Measurements from ENCODE around the gene CATSPER4.

- no peak for TF ChIP-seq CTCF (IDR thresholded peaks at IDR 0.05)
- TF ChIP-seq POLR2A (IDR thresholded peaks at IDR 0.05) = no peak
These were observed 1.1 kb upstream of the CATSPER4 start for GRCh38 chr1:26189331-26189730.

All from right lobe of liver (tissue), 4 donors.